HepG2 (cell line): ENCODE measurements around the gene UGP2. TPM values are rescaled to one million over a fixed set of nuclear protein-coding genes. Genes with fewer than 3 reads are reported as not detected.

Source experiments
- ATAC-seq: fragments of 200-7000 bp; cut with Tn5 transposase; 3 replicates; pipeline ENCODE4 v1.9.1; 2020; ENCODE audit warnings: mild to moderate bottlenecking, moderate library complexity
- BruUV-seq: library from RNA; stranded (reverse); fragments of 400-500 nt; replicated peaks from 2 replicates; lab custom pipeline; 2021; lab: Mats Ljungman, UMichigan
- CTCF ChIA-PET: fragments of 300-600 bp; formaldehyde crosslinking; extraction: SDS; loops from one replicate; lab custom pipeline; 2021; ENCODE audit warnings: low total read pairs, inconsistent platforms, low intra/inter-chr PET ratio; lab: Yijun Ruan, JAX
- POLR2A ChIA-PET: fragments of 350-600 bp; sonication (Branson Sonifier 250); formaldehyde crosslinking; loops from one replicate; lab custom pipeline; 2020; ENCODE audit warnings: antibody characterized with exemption, inconsistent platforms; lab: Yijun Ruan, JAX
- DNase-seq: peaks from one replicate; pipeline ENCODE4 v3.0.0-alpha.2; 2015; ENCODE audit warnings: low spot score
- FAIRE-seq: peaks from 3 replicates; lab custom pipeline; 2011; peaks lifted over from hg19 to GRCh38; lab: Jason Lieb, UNC
- H2AFZ ChIP-seq: one replicate; pipeline ENCODE4 v1.6.1; 2011; ENCODE audit warnings: low read length, inconsistent platforms
- H3K27ac ChIP-seq: fragments of 300-600 bp; 3 replicates; pipeline ENCODE4 v1.8.0; 2011; ENCODE audit warnings: mixed run types, mild to moderate bottlenecking, mixed read lengths, low read length, inconsistent platforms; ENCODE audit not compliant: insufficient read depth; ENCODE audit errors: extremely low read length
- H3K27me3 ChIP-seq, 2 experiments: fragments of 200-600 bp in 1 of 2; 2 replicates in 1 of 2; 3 replicates in 1 of 2; pipeline versions ENCODE4 v1.6.0 to v1.8.0; 2011; ENCODE audit warnings: low read length in 2 of 2, mild to moderate bottlenecking in 2 of 2, moderate library complexity in 2 of 2, inconsistent platforms in 1 of 2; ENCODE audit not compliant: insufficient read depth in 2 of 2, control insufficient read depth in 1 of 2
- H3K36me3 ChIP-seq, 2 experiments: fragments of 200-600 bp in 1 of 2; replicated peaks in 1 of 2; 2 replicates in 1 of 2; 3 replicates in 1 of 2; pipeline versions ENCODE4 v1.5.1 to v1.8.0; 2011; ENCODE audit warnings: low read length in 2 of 2, inconsistent platforms in 1 of 2; ENCODE audit not compliant: insufficient read depth in 2 of 2, control insufficient read depth in 1 of 2
- H3K4me1 ChIP-seq: 2 replicates; pipeline ENCODE4 v1.5.1; 2012; ENCODE audit warnings: low read length, inconsistent platforms; ENCODE audit not compliant: insufficient read depth
- H3K4me2 ChIP-seq: 2 replicates; pipeline ENCODE4 v1.6.0; 2011; ENCODE audit warnings: low read depth, low read length, inconsistent platforms
- H3K4me3 ChIP-seq, 3 experiments: fragments of 200-600 bp in 1 of 3; sonication (generic), shearing (Covaris generic) in 1 of 3; replicated peaks in 1 of 3; 2 replicates each; pipeline ENCODE4 v1.5.1; 2011 to 2016; ENCODE audit warnings: low read length in 3 of 3, inconsistent platforms in 2 of 3, low read depth in 2 of 3, mild to moderate bottlenecking in 2 of 3, control low read depth in 1 of 3, mixed read lengths in 1 of 3; ENCODE audit not compliant: insufficient read depth in 1 of 3
- H3K79me2 ChIP-seq: one replicate; pipeline ENCODE4 v1.6.1; 2011; ENCODE audit warnings: low read length, inconsistent platforms; ENCODE audit not compliant: insufficient read depth
- H3K9ac ChIP-seq: 2 replicates; pipeline ENCODE4 v1.6.0; 2011; ENCODE audit warnings: mild to moderate bottlenecking, low read depth, low read length, inconsistent platforms; ENCODE audit not compliant: insufficient read depth
- H3K9me3 ChIP-seq: 2 replicates; pipeline ENCODE4 v1.5.1; 2012; ENCODE audit warnings: mild to moderate bottlenecking, low read length
- H4K20me1 ChIP-seq: 2 replicates; pipeline ENCODE4 v1.6.0; 2011; ENCODE audit warnings: inconsistent platforms, mild to moderate bottlenecking, low read length, moderate library complexity; ENCODE audit not compliant: insufficient read depth
- EEA1 ChIP-seq: sonication (generic); formaldehyde crosslinking; IDR thresholded peaks from 2 replicates; pipeline ENCODE4 v1.5.1; 2020; ENCODE audit warnings: mild to moderate bottlenecking, missing genetic modification reagents, borderline replicate concordance
- GABPB1 ChIP-seq: IDR thresholded peaks from 2 replicates; pipeline ENCODE4 v1.6.1; 2016; ENCODE audit warnings: mild to moderate bottlenecking, missing genetic modification reagents, moderate library complexity, missing compliant biosample characterization
- MEIS2 ChIP-seq: sonication (generic); formaldehyde crosslinking; IDR thresholded peaks from 2 replicates; pipeline ENCODE4 v1.9.0; 2021; ENCODE audit warnings: mild to moderate bottlenecking, missing genetic modification reagents
- PRMT3 ChIP-seq: sonication (generic); formaldehyde crosslinking; IDR thresholded peaks from 2 replicates; pipeline ENCODE4 v1.8.1; 2022; ENCODE audit warnings: low read depth, mild to moderate bottlenecking, moderate library complexity, missing genetic modification reagents, borderline replicate concordance
- SOX5 ChIP-seq: IDR thresholded peaks from 2 replicates; pipeline ENCODE4 v1.6.1; 2016; ENCODE audit warnings: borderline replicate concordance
- ZEB1 ChIP-seq: IDR thresholded peaks from 2 replicates; pipeline ENCODE4 v1.6.1; 2012; ENCODE audit warnings: mild to moderate bottlenecking, low read depth, inconsistent platforms; ENCODE audit not compliant: insufficient replicate concordance
- ZKSCAN1 ChIP-seq: fragments of 150-350 bp; IDR thresholded peaks from 2 replicates; pipeline ENCODE4 v1.6.1; 2014; ENCODE audit warnings: low read length
- ZNF333 ChIP-seq: sonication (generic); formaldehyde crosslinking; IDR thresholded peaks from 2 replicates; pipeline ENCODE4 v1.4.0; 2020; ENCODE audit warnings: mild to moderate bottlenecking, missing genetic modification reagents, borderline replicate concordance
- ZNF382 ChIP-seq: sonication (generic); formaldehyde crosslinking; IDR thresholded peaks from 2 replicates; pipeline ENCODE4 v1.5.0; 2020; ENCODE audit warnings: missing genetic modification reagents, mild to moderate bottlenecking, borderline replicate concordance
- ZNF562 ChIP-seq: sonication (generic); formaldehyde crosslinking; IDR thresholded peaks from 2 replicates; pipeline ENCODE4 v1.8.0; 2022; ENCODE audit warnings: missing genetic modification reagents, borderline replicate concordance
- ZNF674 ChIP-seq: sonication (generic); formaldehyde crosslinking; IDR thresholded peaks from 2 replicates; pipeline ENCODE4 v1.5.0; 2020; ENCODE audit warnings: low read depth, mild to moderate bottlenecking, missing genetic modification reagents
- ZSCAN12 ChIP-seq: sonication (generic); formaldehyde crosslinking; IDR thresholded peaks from 2 replicates; pipeline ENCODE4 v1.9.0; 2021; ENCODE audit warnings: mild to moderate bottlenecking, missing genetic modification reagents
- WGBS: methylation state at CpG from one replicate; pipeline ENCODE4 v1.1.6; 2017; ENCODE audit warnings: low lambda C conversion rate; 5-methylcytosine and 5-hydroxymethylcytosine counted together
- in situ Hi-C: cut with HindIII; loops from 2 replicates; pipeline ENCODE4 v1.10.0; 2017; ENCODE audit warnings: low pct_unique_long_range_greater_than_20kb; ENCODE audit not compliant: extremely low pct_ligation_motif_present
- intact Hi-C: fragments of 100-400 bp; cut with micrococcal nuclease; formaldehyde crosslinking; loops from one replicate; pipeline ENCODE4 v1.10.0; 2022; ENCODE audit not compliant: unreplicated experiment
- polyA plus RNA-seq, 8 experiments: library from polyadenylated mRNA; depleted of rRNA in 3 of 8; stranded (reverse) in 7 of 8; unstranded in 1 of 8; fragments of >200 nt; fragmentation: Illumina TruSeq in 4 of 8; extraction: Trizol in 4 of 8; gene quantifications; 2 replicates each; pipeline versions ENCODE4 v1.2.1 to v1.2.3, GENCODE V29; 2011 to 2016; ENCODE audit warnings: low read depth in 4 of 8, missing spikeins in 1 of 8, mixed read lengths in 1 of 8; ENCODE audit not compliant: insufficient read depth in 1 of 8
- total RNA-seq, 5 experiments: library from RNA; depleted of rRNA; stranded (reverse); fragments of >200 nt; fragmentation: Illumina TruSeq; extraction: Trizol; gene quantifications; 2 replicates each; pipeline ENCODE4 v1.2.3, GENCODE V29; 2016; ENCODE audit warnings: low read depth in 1 of 5

Gene UGP2
- total and polyA plus RNA-seq, 2 of the 13 experiments (the other 11 are each of a cell fraction or from before 2014, with no cell fraction given): 96.0 to 134 TPM

DNA sequence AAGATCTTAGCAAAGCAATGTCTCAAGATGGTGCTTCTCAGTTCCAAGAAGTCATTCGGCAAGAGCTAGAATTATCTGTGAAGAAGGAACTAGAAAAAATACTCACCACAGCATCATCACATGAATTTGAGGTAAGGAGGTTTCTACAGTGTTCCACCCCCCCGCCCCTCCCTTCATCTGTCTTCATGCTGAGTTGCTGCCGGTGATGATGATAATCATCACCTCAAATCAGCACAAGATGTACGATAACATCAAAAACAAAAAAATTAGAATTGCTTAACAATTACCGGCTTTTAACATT is 14.6 kb downstream of the UGP2 start:
- CTCF ChIA-PET: interaction anchor here (0.9 kb wide), 1 partner anchor 164 kb away, joined by 3 read pairs; no protein-coding TSS in a partner anchor
- no peak overlapping the region for H3K9ac ChIP-seq
- FAIRE-seq: no peak
- H3K9me3 ChIP-seq: no peaks in the 10 kb centered on the region
- no peak overlapping the region for H3K4me3 ChIP-seq
- no peak for DNase-seq
- H3K4me2 ChIP-seq: no peak overlapping the region
- H4K20me1 ChIP-seq: peaks cover 39% of the 10 kb centered on the region
- no peak overlapping the region for H2AFZ ChIP-seq
- TF ChIP-seq ZNF674 (no peak), PRMT3 (CRISPR knock-in tag) (no peak), ZNF562 (no peak), GABPB1 (no peak), ZNF333 (CRISPR knock-in tag) (no peak), ZNF382 (CRISPR knock-in tag) (no peak), ZSCAN12 (CRISPR knock-in tag) (no peak), SOX5 (CRISPR knock-in tag) (no peak), ZKSCAN1 (no peak), MEIS2 (CRISPR knock-in tag) (no peak), ZEB1 (no peak), EEA1 (CRISPR knock-in tag) (no peak)
- ATAC-seq: no peak
- intact Hi-C loops (no loop called here), in situ Hi-C loops (no loop called here)
- no peak overlapping the region for H3K27ac ChIP-seq
- peaks cover 10 to 50% of the 10 kb centered on the region in 2 experiments for H3K36me3 ChIP-seq
- no TSS peak for BruUV-seq
- POLR2A ChIA-PET: interaction anchor here (2.6 kb wide), 1 partner anchor 15 kb away, joined by 14 read pairs; the partner anchor contains the start of gene UGP2
- H3K4me1 ChIP-seq: peaks cover 33% of the 10 kb centered on the region
- H3K27me3 ChIP-seq: no peaks in the 10 kb centered on the region
- peaks cover 55% of the 10 kb centered on the region for H3K79me2 ChIP-seq
- 96% methylated on average over 5 of the region's 5 CpGs for WGBS
